BJ (cell line): ENCODE measurements around the gene PLPP2. TPM values are rescaled to one million over a fixed set of nuclear protein-coding genes. Genes with fewer than 3 reads are reported as not detected.

Source experiments
- CTCF ChIA-PET: fragments of 350-600 bp; formaldehyde crosslinking; extraction: SDS; loops from one replicate; lab custom pipeline; 2021; ENCODE audit warnings: antibody characterized with exemption, inconsistent platforms; lab: Yijun Ruan, JAX
- POLR2A ChIA-PET: fragments of 300-600 bp; sonication (Branson Sonifier 250); formaldehyde crosslinking; extraction: SDS; loops from one replicate; lab custom pipeline; 2021; ENCODE audit warnings: antibody characterized with exemption; lab: Charles Lee
- DNase-seq: peaks from one replicate; pipeline ENCODE4 v3.0.0-alpha.2; 2011; ENCODE audit warnings: low read depth
- H3K27me3 ChIP-seq: 2 replicates; pipeline ENCODE4 v1.6.0; 2011; ENCODE audit warnings: low read length; ENCODE audit not compliant: control insufficient read depth, insufficient read depth
- H3K36me3 ChIP-seq: 2 replicates; pipeline ENCODE4 v1.5.1; 2011; ENCODE audit warnings: low read length; ENCODE audit not compliant: control insufficient read depth, insufficient read depth
- H3K4me3 ChIP-seq: 2 replicates; pipeline ENCODE4 v1.5.1; 2011; ENCODE audit warnings: low read depth, mild to moderate bottlenecking, control low read depth, low read length
- CTCF ChIP-seq: IDR thresholded peaks from 2 replicates; pipeline ENCODE4 v1.5.1; 2011; ENCODE audit warnings: low read depth, mild to moderate bottlenecking, control low read depth, inconsistent platforms, low read length, moderate library complexity; ENCODE audit not compliant: insufficient read depth
- polyA plus RNA-seq: library from polyadenylated mRNA; depleted of rRNA; stranded (reverse); fragments of >200 nt; gene quantifications from 2 replicates; pipeline ENCODE4 v1.2.3, GENCODE V29; 2011

PLPP2 gene
- polyA plus RNA-seq, 1 experiment: 6.7 TPM

- Histone ChIP-seq H3K27me3 (no peaks in the 10 kb centered on the region), H3K4me3 (no peak overlapping the region), H3K36me3 (peaks cover 47% of the 10 kb centered on the region)
- DNase-seq: no peak
- POLR2A ChIA-PET: no interaction called here
- TF ChIP-seq CTCF: no peak
- CTCF ChIA-PET: no interaction called here
Observed at GRCh38 chr19:325173-325936, 34.2 kb upstream of the PLPP2 start.

DNA sequence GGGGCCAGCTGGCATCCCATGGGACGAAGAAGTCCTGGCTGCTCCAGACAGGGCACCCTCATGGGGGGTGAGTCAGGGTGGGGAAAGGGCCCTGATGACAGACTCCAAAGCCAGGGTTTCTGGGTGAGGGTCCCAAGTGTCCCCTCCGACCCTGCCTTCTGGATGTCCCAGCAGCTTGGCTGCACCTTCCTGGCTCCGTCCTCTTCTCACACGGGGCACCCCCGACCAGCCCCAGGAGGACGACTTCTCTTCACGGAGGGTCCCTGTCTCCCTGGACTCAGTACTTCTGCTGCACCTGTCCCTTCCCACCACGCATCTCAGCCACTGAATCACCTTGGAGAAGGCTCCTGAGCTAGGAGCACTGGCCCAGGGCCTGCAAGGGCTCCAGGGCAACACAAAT, 33.5 kb upstream of the PLPP2 start:
- ChIA-PET POLR2A (no interaction called here), CTCF (no interaction called here)
- no peak for DNase-seq
- H3K36me3 ChIP-seq: peaks cover 46% of the 10 kb centered on the region
- no peak overlapping the region for H3K4me3 ChIP-seq
- H3K27me3 ChIP-seq: no peaks in the 10 kb centered on the region
- TF ChIP-seq CTCF: no peak

DNA sequence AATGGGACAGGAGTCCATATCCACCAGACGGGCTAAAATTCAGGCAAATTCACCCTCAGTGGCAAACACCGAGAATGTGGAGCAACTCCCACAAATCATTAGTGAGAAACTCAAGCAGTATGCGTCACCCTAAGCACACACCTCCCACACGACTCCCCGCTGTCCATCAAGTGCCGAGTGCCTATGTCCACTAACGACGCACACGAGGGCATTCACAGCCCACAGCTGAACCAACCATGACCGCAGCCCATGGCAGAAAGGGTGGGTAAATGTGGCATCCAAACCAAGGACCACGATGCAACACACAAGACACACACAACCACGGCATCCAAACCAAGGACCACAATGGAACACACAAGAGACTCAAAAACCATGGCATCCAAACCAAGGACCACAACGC, 31.4 kb upstream of the PLPP2 start:
- POLR2A ChIA-PET: no interaction called here
- no peak for DNase-seq
- no peak for TF ChIP-seq CTCF
- Histone ChIP-seq H3K36me3 (peaks cover 35% of the 10 kb centered on the region), H3K27me3 (no peaks in the 10 kb centered on the region), H3K4me3 (no peak overlapping the region)
- CTCF ChIA-PET: interaction anchor here (0.6 kb wide), 1 partner anchor 12 kb away, joined by 3 read pairs; no protein-coding TSS in a partner anchor

DNA sequence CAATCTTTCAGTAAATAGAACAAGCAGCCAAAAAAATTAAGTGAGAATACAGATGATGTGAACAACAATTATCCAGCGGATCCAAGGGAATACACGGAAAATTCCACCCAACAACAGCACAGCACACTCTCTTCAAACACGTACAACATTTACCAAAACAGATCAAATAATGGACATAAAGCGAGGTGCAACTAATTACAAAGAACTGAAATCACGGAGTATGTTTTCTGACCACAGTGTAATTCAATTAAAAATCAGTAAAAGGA, 27.2 kb upstream of the PLPP2 start:
- no peak overlapping the region for H3K4me3 ChIP-seq
- TF ChIP-seq CTCF: no peak
- H3K36me3 ChIP-seq: peaks cover 25% of the 10 kb centered on the region
- ChIA-PET POLR2A (no interaction called here), CTCF (no interaction called here)
- no peaks in the 10 kb centered on the region for H3K27me3 ChIP-seq
- DNase-seq: no peak

GRCh38 chr19:317710-318508, 26.7 kb upstream of the PLPP2 start:
- Histone ChIP-seq H3K4me3 (no peak overlapping the region), H3K27me3 (no peaks in the 10 kb centered on the region), H3K36me3 (peaks cover 27% of the 10 kb centered on the region)
- no peak for DNase-seq
- no peak for TF ChIP-seq CTCF
- CTCF ChIA-PET: no interaction called here
- POLR2A ChIA-PET: no interaction called here
